Spinal cord (tissue), 10 donors: ENCODE data around the gene STAP2. TPM values are rescaled to one million over a fixed set of nuclear protein-coding genes. Genes with fewer than 3 reads are reported as not detected.

Experiments
- DNase-seq, 6 donors: peaks; one replicate each; pipeline versions ENCODE4 v3.0.0 to v3.0.0-alpha.2; 2013 to 2015; ENCODE audit warnings: low spot score in 6 of 6, low read depth in 4 of 6
- H3K27ac ChIP-seq: one replicate; pipeline ENCODE4 v1.5.1; 2013; ENCODE audit warnings: low read depth, low read length, control low read depth
- H3K27me3 ChIP-seq: one replicate; pipeline ENCODE4 v1.6.1; 2013; ENCODE audit warnings: low read length; ENCODE audit not compliant: control insufficient read depth, insufficient read depth
- H3K36me3 ChIP-seq: one replicate; pipeline ENCODE4 v1.6.1; 2013; ENCODE audit warnings: low read length; ENCODE audit not compliant: control insufficient read depth, insufficient read depth
- H3K4me1 ChIP-seq: one replicate; pipeline ENCODE4 v1.6.1; 2013; ENCODE audit warnings: low read length; ENCODE audit not compliant: control insufficient read depth, insufficient read depth
- H3K4me3 ChIP-seq: one replicate; pipeline ENCODE4 v1.5.1; 2013; ENCODE audit warnings: low read depth, low read length, control low read depth
- H3K9me3 ChIP-seq: one replicate; pipeline ENCODE4 v1.6.1; 2013; ENCODE audit warnings: low read length; ENCODE audit not compliant: control insufficient read depth, insufficient read depth
- WGBS: methylation state at CpG from one replicate; pipeline ENCODE4 v1.1.5; 2013; ENCODE audit warnings: missing lambda C conversion rate; ENCODE audit not compliant: insufficient coverage; 5-methylcytosine and 5-hydroxymethylcytosine counted together
- polyA plus RNA-seq, 2 donors: library from polyadenylated mRNA; unstranded; fragments of 120-200 nt; gene quantifications; one replicate each; pipeline ENCODE4 v1.2.1, GENCODE V29; 2013; ENCODE audit not compliant: insufficient read length in 2 of 2
- total RNA-seq, 2 donors: library from RNA; depleted of rRNA in 1 of 2; stranded (reverse); fragments of 120-200 nt in 1 of 2; fragments of >200 nt in 1 of 2; gene quantifications; one replicate each; pipeline versions ENCODE4 v1.2.3 to v1.2.4, GENCODE V29; 2013 to 2014
- donor health status: healthy.

STAP2 gene
- total and polyA plus RNA-seq, 4 donors, result 3.2 to 21.9 (median 6.9) TPM

DNA sequence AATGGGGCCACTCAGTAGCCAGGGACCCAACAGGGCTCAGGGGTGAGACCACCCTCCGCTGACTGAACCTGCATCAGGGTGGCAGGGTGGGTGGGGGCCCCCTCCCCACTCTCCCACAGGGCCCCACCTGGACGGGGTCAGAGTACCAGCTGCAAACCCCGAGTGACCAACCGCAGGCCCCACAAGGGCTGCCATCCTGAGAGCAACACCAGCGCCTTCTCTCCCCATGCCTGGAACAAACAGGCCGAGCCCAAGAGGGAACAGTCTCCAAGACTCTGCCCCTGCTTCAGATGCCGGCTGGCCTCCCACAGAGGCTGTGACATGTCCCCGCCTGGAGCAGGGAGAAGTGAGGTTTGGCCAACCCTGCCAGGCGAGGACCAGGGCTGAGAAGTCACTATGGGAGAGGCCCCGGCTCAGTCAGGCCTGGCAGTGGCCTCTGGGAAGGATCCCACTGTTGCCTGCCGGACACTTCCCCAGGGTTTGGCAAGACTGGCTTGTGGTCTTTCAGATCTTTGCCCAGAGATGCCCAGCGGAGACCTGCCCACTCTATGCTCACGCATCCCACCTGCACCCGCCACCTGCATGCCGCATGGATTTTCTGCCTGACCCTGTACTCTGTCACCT, 31.9 kb upstream of the STAP2 start:
- no peak overlapping the region for H3K4me3 ChIP-seq
- H3K9me3 ChIP-seq, result no peaks in the 10 kb centered on the region

DNA sequence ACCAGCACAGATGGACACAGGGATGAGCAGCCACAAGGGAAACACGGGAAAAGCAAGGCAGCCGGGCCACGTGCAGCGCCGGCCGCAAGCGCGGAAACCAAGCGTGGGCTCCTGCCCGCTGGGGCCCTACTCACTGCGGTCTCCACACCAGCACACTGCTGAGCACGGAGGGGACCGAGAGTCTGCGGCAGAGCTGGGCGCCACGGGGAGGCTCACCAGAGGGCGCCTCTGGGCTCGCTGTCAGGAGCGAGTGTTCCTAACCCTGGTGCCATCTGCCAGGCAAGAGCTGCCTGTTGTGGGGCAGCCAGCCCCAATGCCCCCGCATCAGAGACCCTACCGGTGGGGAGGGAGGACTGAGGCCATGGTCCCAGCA, 31.2 kb upstream of the STAP2 start:
- 21% methylated on average over 20 of the region's 21 CpGs for WGBS
- Histone ChIP-seq H3K27me3 (no peaks in the 10 kb centered on the region), H3K4me1 (peaks cover 82% of the 10 kb centered on the region), H3K4me3 (peak overlapping the region; percentile 5), H3K9me3 (no peaks in the 10 kb centered on the region), H3K36me3 (peaks cover 84% of the 10 kb centered on the region), H3K27ac (peak overlapping the region; percentile 40)
- DNase-seq, result peak in 2 of 6 donors; percentile 62 to 76

More for the DNA sequence above, 31.9 kb upstream of the STAP2 start:
- Histone ChIP-seq H3K36me3 (peaks cover 82% of the 10 kb centered on the region), H3K27ac (peak overlapping the region; percentile 40), H3K4me1 (peaks cover 89% of the 10 kb centered on the region), H3K27me3 (no peaks in the 10 kb centered on the region)
- peak in 1 of 6 donors; percentile 2 for DNase-seq
- 85% methylated on average over 14 of the region's 15 CpGs for WGBS

DNA sequence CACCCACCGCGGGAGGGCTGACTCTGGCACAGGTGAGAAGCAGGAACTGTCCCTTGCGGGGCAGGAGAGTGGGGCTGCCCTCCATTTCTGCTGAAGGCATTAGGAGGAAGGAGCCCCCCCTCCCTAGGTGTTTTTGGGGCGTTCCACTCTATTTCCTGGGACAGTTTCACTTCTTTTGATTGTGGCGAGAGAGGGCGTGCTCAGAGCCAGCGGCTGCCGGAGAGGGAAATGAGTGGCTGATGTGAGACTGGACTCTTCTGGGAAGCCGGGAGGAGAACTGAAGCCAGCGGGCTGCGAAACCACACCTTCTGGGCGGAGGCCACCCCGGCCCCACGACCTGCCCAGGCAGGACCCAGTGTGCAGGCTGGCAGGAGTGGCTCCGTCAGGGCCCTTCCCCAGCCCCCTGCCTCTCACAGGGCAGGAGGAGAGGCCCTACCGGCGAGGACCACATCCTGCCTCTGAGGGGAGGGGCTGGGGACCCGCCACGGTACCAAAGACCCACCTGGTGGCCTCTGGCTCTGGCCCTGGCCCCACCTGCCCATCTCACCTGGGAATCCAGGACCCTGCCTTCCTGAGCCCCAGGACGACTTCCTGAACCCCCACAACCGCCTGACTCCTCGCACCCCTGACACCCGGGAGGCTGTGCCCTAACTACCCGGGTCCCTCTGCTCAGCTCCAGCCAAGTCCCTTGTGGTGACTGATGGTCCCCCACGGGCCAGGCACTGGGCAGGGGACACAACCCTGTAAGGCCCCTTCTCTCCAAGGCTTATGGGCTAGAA, 30.7 kb upstream of the STAP2 start:
- 53% methylated on average over 14 of the region's 25 CpGs for WGBS
- H3K4me3 ChIP-seq, result peak overlapping the region; percentile 5
- H3K9me3 ChIP-seq, result no peaks in the 10 kb centered on the region
- no peaks in the 10 kb centered on the region for H3K27me3 ChIP-seq
- H3K4me1 ChIP-seq, result peaks cover 76% of the 10 kb centered on the region
- DNase-seq, result peak in 1 of 6 donors; percentile 38
- H3K27ac ChIP-seq, result peak overlapping the region; percentile 33
- peaks cover 84% of the 10 kb centered on the region for H3K36me3 ChIP-seq

DNA sequence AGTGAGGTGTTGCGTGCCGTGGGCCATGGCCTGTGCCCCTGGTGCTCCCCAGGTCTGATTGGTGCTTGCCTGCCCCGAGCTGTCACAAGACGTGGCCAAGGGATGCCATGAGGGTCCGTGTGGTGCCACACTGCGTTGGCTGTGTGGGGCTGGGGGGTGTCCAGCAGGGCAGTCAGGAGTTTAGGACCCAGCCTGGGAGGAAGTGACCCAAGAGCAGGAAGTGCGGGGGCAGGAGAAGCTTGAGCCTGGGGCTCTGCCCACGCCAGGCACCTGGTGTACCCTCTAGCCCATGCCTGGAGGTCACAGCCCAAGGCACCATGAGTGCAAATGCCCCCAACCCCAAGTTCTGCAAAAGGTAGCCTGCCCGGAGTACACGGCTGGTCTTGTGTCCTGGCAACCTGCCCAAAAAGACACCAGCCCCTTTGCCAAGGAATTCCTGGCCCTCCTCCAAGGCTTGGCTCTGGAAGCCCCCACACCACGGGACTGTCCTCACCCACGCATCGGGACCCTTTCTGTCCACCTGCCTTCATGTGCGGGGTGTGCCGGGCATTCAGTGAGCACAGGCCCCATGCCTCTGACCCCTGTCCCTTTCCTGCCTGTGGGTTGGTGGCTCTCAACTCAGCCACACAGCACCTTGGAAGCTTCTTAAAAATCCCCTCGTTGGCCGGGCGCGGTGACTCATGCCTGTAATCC, 29.6 kb upstream of the STAP2 start:
- 53% methylated on average over 19 of the region's 19 CpGs for WGBS
- DNase-seq, result peak in 2 of 6 donors; percentile 61 to 75
- H3K36me3 ChIP-seq, result peaks cover 91% of the 10 kb centered on the region
- no peak overlapping the region for H3K27ac ChIP-seq
- H3K9me3 ChIP-seq, result no peaks in the 10 kb centered on the region
- H3K4me3 ChIP-seq, result no peak overlapping the region
- peaks cover 66% of the 10 kb centered on the region for H3K4me1 ChIP-seq
- no peaks in the 10 kb centered on the region for H3K27me3 ChIP-seq

DNA sequence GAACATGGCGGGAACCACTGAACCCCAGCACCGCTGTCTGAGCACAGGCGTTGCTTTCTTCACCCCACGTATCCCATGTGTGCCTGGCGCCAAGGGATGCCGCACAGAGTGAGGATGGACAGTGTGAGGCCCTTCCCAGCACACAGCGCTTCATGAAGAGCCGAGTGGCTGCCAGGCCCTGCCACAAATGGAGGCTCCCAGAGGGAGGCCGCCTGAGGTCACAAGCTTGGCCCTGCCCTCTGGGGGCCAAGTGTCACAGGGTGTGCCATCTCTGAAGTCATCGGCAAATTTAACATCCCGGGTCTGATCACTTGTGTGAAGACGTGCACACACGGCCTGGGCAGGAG, 29.1 kb upstream of the STAP2 start:
- H3K9me3 ChIP-seq, result no peaks in the 10 kb centered on the region
- no peak overlapping the region for H3K27ac ChIP-seq
- H3K36me3 ChIP-seq, result peaks cover 92% of the 10 kb centered on the region
- no peak overlapping the region for H3K4me3 ChIP-seq
- DNase-seq, result peak in 1 of 6 donors; percentile 3
- peaks cover 61% of the 10 kb centered on the region for H3K4me1 ChIP-seq
- 83% methylated on average over 13 of the region's 13 CpGs for WGBS
- H3K27me3 ChIP-seq, result no peaks in the 10 kb centered on the region

DNA sequence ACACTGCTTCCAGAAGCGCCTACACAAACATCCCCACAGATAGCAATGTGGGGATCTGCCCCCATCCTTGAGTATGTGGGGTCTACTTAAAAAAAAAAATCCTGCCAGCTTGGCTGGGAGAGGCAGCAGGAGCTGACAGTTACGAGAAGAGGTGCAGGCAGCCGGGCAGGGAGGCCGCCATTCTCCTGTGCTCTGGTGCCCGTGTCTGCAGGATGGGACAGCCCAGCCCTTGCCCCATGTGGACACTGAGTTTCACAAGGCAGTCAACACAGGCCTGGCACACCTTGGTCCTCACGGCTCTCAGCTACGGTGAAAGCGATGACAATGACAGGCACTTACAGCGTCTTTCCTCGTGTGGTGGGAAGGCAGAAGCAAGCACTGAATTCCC, 28.7 kb upstream of the STAP2 start:
- peaks cover 57% of the 10 kb centered on the region for H3K4me1 ChIP-seq
- no peak overlapping the region for H3K4me3 ChIP-seq
- H3K27ac ChIP-seq, result no peak overlapping the region
- peaks cover 92% of the 10 kb centered on the region for H3K36me3 ChIP-seq
- no peaks in the 10 kb centered on the region for H3K9me3 ChIP-seq
- WGBS, result 83% methylated on average over 9 of the region's 10 CpGs
- DNase-seq, result no peak
- H3K27me3 ChIP-seq, result no peaks in the 10 kb centered on the region

DNA sequence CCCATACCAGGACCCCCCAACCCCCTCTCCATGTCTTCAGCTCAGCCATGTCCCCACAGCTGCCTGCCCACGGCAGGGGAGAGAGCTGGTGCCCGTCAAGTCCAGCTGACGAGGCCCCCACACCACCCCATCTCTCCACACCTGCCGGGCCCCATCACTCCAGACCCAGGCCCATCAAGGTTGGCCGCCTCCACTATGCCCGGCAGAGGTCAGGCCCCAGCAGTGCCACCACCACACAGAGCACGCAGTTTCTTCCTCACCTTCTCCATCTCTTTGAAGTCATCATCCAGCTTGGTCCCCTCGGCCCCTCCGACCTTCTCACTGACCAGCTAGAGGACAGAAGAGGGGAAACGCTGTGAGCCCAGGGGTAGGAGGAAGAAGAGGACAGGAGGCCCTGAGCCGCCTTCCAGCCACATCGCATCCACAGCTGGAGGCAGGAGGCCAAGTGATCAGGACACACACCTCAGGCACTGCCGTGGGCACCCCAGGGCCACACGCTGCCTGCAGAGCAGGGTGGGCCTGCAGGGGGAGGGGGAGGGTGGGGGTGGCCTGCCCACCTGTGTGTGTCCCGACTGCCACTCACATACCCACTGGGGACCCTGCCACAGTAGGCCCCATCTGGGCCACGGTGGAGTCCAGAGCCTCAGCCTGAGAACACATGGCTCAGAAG, 28.2 kb upstream of the STAP2 start:
- H3K36me3 ChIP-seq, result peaks cover 92% of the 10 kb centered on the region
- WGBS, result 86% methylated on average over 8 of the region's 16 CpGs
- no peak overlapping the region for H3K27ac ChIP-seq

DNA sequence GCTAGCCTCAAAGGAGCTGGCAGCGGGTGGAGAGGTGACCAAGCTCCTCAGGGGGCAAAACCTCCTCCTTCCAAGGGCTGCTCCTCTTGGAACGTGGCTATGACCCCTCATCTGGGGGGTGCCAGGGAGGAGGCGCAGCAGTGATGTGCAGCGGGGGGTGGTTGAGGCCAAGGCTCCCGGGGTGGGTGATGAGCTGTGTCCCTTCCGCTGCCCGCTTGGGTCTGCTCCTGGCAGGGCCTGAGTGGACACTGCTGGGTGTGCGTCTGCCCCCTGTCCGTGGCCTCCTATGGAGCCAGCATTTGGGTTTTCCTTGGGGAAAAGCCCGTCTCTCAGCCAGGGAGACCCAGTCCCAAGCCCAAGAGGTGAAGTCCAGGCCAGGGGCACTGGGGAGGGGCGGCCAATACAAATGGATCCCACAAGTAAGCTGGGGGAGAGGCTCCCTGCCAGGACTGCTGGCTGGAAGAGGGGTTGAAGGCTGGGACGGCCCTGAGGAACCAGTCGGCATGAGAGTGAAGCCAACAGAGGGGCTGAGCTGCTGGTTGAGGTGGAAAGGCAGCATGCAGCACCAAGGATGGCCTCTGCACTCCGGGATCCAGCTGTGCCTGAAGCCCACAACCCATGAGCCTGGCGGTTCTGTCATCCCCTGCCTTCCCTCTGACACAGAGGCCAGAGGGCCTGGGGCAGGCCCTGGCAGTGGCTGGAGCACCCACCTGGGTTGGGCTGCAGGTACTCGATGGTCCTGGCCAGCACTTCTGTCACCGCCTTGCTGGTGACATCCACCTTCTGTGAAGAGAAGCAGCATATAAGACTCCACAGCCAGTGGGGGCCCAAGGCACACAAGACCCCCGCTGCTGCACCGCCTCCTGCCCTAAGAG, 27.4 kb upstream of the STAP2 start:
- Histone ChIP-seq H3K36me3 (peaks cover 92% of the 10 kb centered on the region), H3K4me3 (no peak overlapping the region)

More for the DNA sequence above, 28.2 kb upstream of the STAP2 start:
- Histone ChIP-seq H3K9me3 (no peaks in the 10 kb centered on the region), H3K4me3 (no peak overlapping the region), H3K27me3 (no peaks in the 10 kb centered on the region), H3K4me1 (peaks cover 51% of the 10 kb centered on the region)
- DNase-seq, result no peak

DNA sequence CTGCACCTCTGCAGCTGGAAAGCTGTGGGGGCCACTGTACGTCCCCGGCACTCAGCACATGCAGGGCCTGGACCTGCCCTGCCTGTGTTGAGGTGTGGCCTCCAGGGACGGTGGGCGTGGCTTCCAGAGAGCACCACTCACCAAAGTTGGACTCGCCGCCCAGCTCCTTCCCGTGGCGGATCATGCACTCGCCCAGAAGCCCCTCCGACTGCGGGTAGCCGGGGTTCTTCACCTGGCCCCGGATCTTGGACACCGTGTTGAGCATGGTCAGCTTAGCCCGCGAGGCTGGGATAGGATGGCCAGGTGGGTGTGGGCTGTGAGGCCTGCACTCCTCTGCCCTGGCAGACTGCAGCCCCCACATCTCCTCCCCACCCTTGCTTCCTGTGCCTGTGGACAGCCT, 26.7 kb upstream of the STAP2 start:
- peaks cover 37% of the 10 kb centered on the region for H3K4me1 ChIP-seq
- no peaks in the 10 kb centered on the region for H3K9me3 ChIP-seq
- no peak overlapping the region for H3K4me3 ChIP-seq
- no peak for DNase-seq
- WGBS, result 96% methylated on average over 11 of the region's 16 CpGs
- no peaks in the 10 kb centered on the region for H3K27me3 ChIP-seq
- H3K27ac ChIP-seq, result no peak overlapping the region
- peaks cover 94% of the 10 kb centered on the region for H3K36me3 ChIP-seq

More for the DNA sequence above, 27.4 kb upstream of the STAP2 start:
- H3K4me1 ChIP-seq, result peaks cover 44% of the 10 kb centered on the region
- H3K27ac ChIP-seq, result no peak overlapping the region
- DNase-seq, result peak in 1 of 6 donors; percentile 5
- no peaks in the 10 kb centered on the region for H3K27me3 ChIP-seq
- no peaks in the 10 kb centered on the region for H3K9me3 ChIP-seq
- WGBS, result 92% methylated on average over 17 of the region's 19 CpGs
